K562 (cell line): Measurements from ENCODE around the gene KIF3A. TPM values are rescaled to one million over a fixed set of nuclear protein-coding genes. Genes with fewer than 3 reads are reported as not detected.

Source experiments
- ATAC-seq: fragments of 200-7000 bp; cut with Tn5 transposase; 3 replicates; pipeline ENCODE4 v1.9.1; 2020; ENCODE audit warnings: moderate library complexity
- BruUV-seq: library from RNA; stranded (reverse); fragments of 400-500 nt; replicated peaks from 2 replicates; lab custom pipeline; 2021; lab: Mats Ljungman, UMichigan
- CTCF ChIA-PET: fragments of 300-600 bp; formaldehyde crosslinking; extraction: SDS; loops from one replicate; lab custom pipeline; 2021; ENCODE audit warnings: low intra/inter-chr PET ratio; lab: Yijun Ruan, JAX
- POLR2A ChIA-PET: fragments of 300-600, 350-650 bp; sonication (Branson Sonifier 250); formaldehyde crosslinking; extraction: SDS; loops from one replicate; lab custom pipeline; 2021; ENCODE audit warnings: antibody characterized with exemption, inconsistent platforms; lab: Yijun Ruan, JAX
- DNase-seq, 4 experiments: peaks; one replicate each; pipeline versions ENCODE4 v3.0.0 to v3.0.0-alpha.2; 2011 to 2018; ENCODE audit warnings: low spot score in 3 of 4, mixed read lengths in 3 of 4; ENCODE audit errors: extremely low read depth in 1 of 4
- FAIRE-seq: peaks from 2 replicates; lab custom pipeline; 2011; peaks lifted over from hg19 to GRCh38; lab: Jason Lieb, UNC
- H2AFZ ChIP-seq: 2 replicates; pipeline ENCODE4 v1.6.0; 2011; ENCODE audit warnings: low read depth, low read length, control low read depth, inconsistent platforms
- H3K27ac ChIP-seq: fragments of 200-600 bp; 3 replicates; pipeline ENCODE4 v1.8.0; 2011; ENCODE audit warnings: low read depth, mild to moderate bottlenecking, control low read depth, inconsistent platforms, low read length, moderate library complexity, mixed read lengths; ENCODE audit errors: extremely low read depth
- H3K27me3 ChIP-seq, 2 experiments: fragments of 300-600 bp in 1 of 2; 2 replicates in 1 of 2; 3 replicates in 1 of 2; pipeline versions ENCODE4 v1.6.0 to v1.8.0; 2011; ENCODE audit warnings: inconsistent platforms in 2 of 2, low read length in 2 of 2, mild to moderate bottlenecking in 1 of 2, mixed read lengths in 1 of 2, moderate library complexity in 1 of 2; ENCODE audit not compliant: control insufficient read depth in 2 of 2, insufficient read depth in 2 of 2
- H3K36me3 ChIP-seq: fragments of 300-600 bp; 3 replicates; pipeline ENCODE4 v1.8.0; 2011; ENCODE audit warnings: mild to moderate bottlenecking, low read length, inconsistent platforms; ENCODE audit not compliant: control insufficient read depth, insufficient read depth
- H3K4me1 ChIP-seq, 2 experiments: fragments of 200-600 bp in 1 of 2; replicated peaks in 1 of 2; 2 replicates in 1 of 2; 3 replicates in 1 of 2; pipeline versions ENCODE4 v1.5.1 to v1.8.0; 2011; ENCODE audit warnings: inconsistent platforms in 2 of 2, low read length in 2 of 2, mild to moderate bottlenecking in 1 of 2, mixed read lengths in 1 of 2, moderate library complexity in 1 of 2; ENCODE audit not compliant: control insufficient read depth in 2 of 2, insufficient read depth in 2 of 2
- H3K4me2 ChIP-seq: 2 replicates; pipeline ENCODE4 v1.6.1; 2011; ENCODE audit warnings: low read length, control low read depth, inconsistent platforms, mixed read lengths; ENCODE audit not compliant: insufficient read depth
- H3K4me3 ChIP-seq: fragments of 200-600 bp; sonication (generic), shearing (Covaris generic); 2 replicates; pipeline ENCODE4 v1.5.1; 2016; ENCODE audit warnings: control low read depth, inconsistent platforms
- H3K79me2 ChIP-seq: fragments of 200-600 bp; 3 replicates; pipeline ENCODE4 v1.8.0; 2011; ENCODE audit warnings: low read length, inconsistent platforms; ENCODE audit not compliant: control insufficient read depth, insufficient read depth
- H3K9ac ChIP-seq, 2 experiments: 2 replicates each; pipeline versions ENCODE4 v1.6.0 to v1.6.1; 2011; ENCODE audit warnings: low read depth in 2 of 2, low read length in 2 of 2, control low read depth in 1 of 2, inconsistent platforms in 1 of 2, mild to moderate bottlenecking in 1 of 2, mixed read lengths in 1 of 2; ENCODE audit not compliant: insufficient read depth in 1 of 2
- H3K9me1 ChIP-seq: one replicate; pipeline ENCODE4 v1.6.0; 2011; ENCODE audit warnings: inconsistent platforms, mild to moderate bottlenecking, low read length, moderate library complexity; ENCODE audit not compliant: control insufficient read depth, insufficient read depth
- H3K9me3 ChIP-seq: replicated peaks from 2 replicates; pipeline ENCODE4 v1.5.1; 2011; ENCODE audit warnings: low read depth, low read length, inconsistent platforms; ENCODE audit not compliant: control insufficient read depth, insufficient read depth
- H4K20me1 ChIP-seq: replicated peaks from 2 replicates; pipeline ENCODE4 v1.6.1; 2011; ENCODE audit warnings: low read length, inconsistent platforms, mixed read lengths; ENCODE audit not compliant: control insufficient read depth, insufficient read depth
- ARID4B ChIP-seq: sonication (generic); formaldehyde crosslinking; IDR thresholded peaks from 2 replicates; pipeline ENCODE4 v1.8.0; 2022; ENCODE audit warnings: mild to moderate bottlenecking, missing genetic modification reagents
- CCNT2 ChIP-seq: IDR thresholded peaks from 2 replicates; pipeline ENCODE4 v1.6.1; 2011; ENCODE audit warnings: borderline replicate concordance, low read depth, mild to moderate bottlenecking, moderate library complexity, mixed read lengths, low read length; ENCODE audit not compliant: insufficient read length; ENCODE audit errors: extremely low read depth
- DMBX1 ChIP-seq: fragments of 250-450 bp; sonication (Bioruptor Pico); IDR thresholded peaks from 2 replicates; pipeline ENCODE4 v1.8.0; 2022; ENCODE audit warnings: inconsistent platforms, mild to moderate bottlenecking, moderate library complexity, borderline replicate concordance
- FOXO4 ChIP-seq: fragments of 450-650 bp; formaldehyde crosslinking; IDR thresholded peaks from 2 replicates; pipeline ENCODE4 v1.4.0; 2020; ENCODE audit warnings: mild to moderate bottlenecking, moderate library complexity
- GABPB1 ChIP-seq: sonication (generic); formaldehyde crosslinking; IDR thresholded peaks from 2 replicates; pipeline ENCODE4 v1.8.0; 2022; ENCODE audit warnings: mild to moderate bottlenecking, missing genetic modification reagents
- HDAC1 ChIP-seq, 2 experiments: fragments of 450-650 bp; IDR thresholded peaks; 2 replicates each; pipeline ENCODE4 v1.6.1; 2016 to 2017; ENCODE audit warnings: inconsistent platforms in 1 of 2, mild to moderate bottlenecking in 1 of 2, moderate library complexity in 1 of 2
- HDGF ChIP-seq: fragments of 450-650 bp; IDR thresholded peaks from 2 replicates; pipeline ENCODE4 v1.6.1; 2016
- LCOR ChIP-seq: sonication (generic); formaldehyde crosslinking; IDR thresholded peaks from 2 replicates; pipeline ENCODE4 v1.8.0; 2022; ENCODE audit warnings: mild to moderate bottlenecking, missing genetic modification reagents
- MEF2D ChIP-seq: conservative IDR thresholded peaks from 2 replicates; pipeline ENCODE4 v1.6.1; 2016; ENCODE audit warnings: low read depth, missing genetic modification characterization, missing compliant biosample characterization
- SIN3B ChIP-seq: fragments of 450-650 bp; IDR thresholded peaks from 2 replicates; pipeline ENCODE4 v1.6.1; 2017; ENCODE audit warnings: low read depth, mild to moderate bottlenecking, moderate library complexity
- SUPT5H ChIP-seq: fragments of 450-650 bp; IDR thresholded peaks from 2 replicates; pipeline ENCODE4 v1.6.1; 2016
- ZFP30 ChIP-seq: fragments of 250-450 bp; sonication (Bioruptor Pico); IDR thresholded peaks from 2 replicates; pipeline ENCODE4 v1.8.0; 2022; ENCODE audit warnings: moderate library complexity, mild to moderate bottlenecking, inconsistent platforms, borderline replicate concordance
- WGBS: fragments of 100-300 bp; shearing (Covaris generic); methylation state at CpG from one replicate; pipeline ENCODE4 v1.1.6; 2016; ENCODE audit warnings: low coverage, mixed read lengths; ENCODE audit not compliant: insufficient coverage; ENCODE audit errors: missing lambda C conversion rate; 5-methylcytosine and 5-hydroxymethylcytosine counted together
- in situ Hi-C: fragments of 300-500 bp; cut with MboI; formaldehyde crosslinking; loops from 4 replicates; pipeline ENCODE4 v1.15.0; 2018; ENCODE audit warnings: inconsistent platforms, mixed read lengths
- intact Hi-C: fragments of 100-400 bp; cut with micrococcal nuclease; formaldehyde crosslinking; loops from 2 replicates; pipeline ENCODE4 v1.14.2; 2022
- polyA plus RNA-seq, 8 experiments: library from polyadenylated mRNA; depleted of rRNA in 4 of 8; stranded (reverse) in 5 of 8; unstranded in 3 of 8; fragments of >200 nt; fragmentation: Nextera tagmentation in 2 of 8; fragmentation: Illumina TruSeq in 1 of 8; extraction: Ambion mirVana in 2 of 8; extraction: Trizol in 1 of 8; gene quantifications; 2 replicates each; pipeline versions ENCODE4 v1.2.1 to v1.2.3, GENCODE V29; 2011 to 2014; ENCODE audit warnings: inconsistent platforms in 1 of 8, missing spikeins in 1 of 8
- total RNA-seq, 7 experiments: library from RNA; depleted of rRNA in 6 of 7; stranded (reverse); fragments of >200 nt in 6 of 7; fragmentation: Illumina TruSeq in 2 of 7; extraction: Trizol in 2 of 7; gene quantifications; 2 replicates each; pipeline versions ENCODE4 v1.2.1 to v1.2.3, GENCODE V29; 2011 to 2021; ENCODE audit warnings: low replicate concordance in 1 of 7

Gene KIF3A
- total and polyA plus RNA-seq, 9 of the 15 experiments (the other 6 are each of a cell fraction or from before 2014, with no cell fraction given) = 1.5 to 7.8 (median 6.0) TPM

DNA sequence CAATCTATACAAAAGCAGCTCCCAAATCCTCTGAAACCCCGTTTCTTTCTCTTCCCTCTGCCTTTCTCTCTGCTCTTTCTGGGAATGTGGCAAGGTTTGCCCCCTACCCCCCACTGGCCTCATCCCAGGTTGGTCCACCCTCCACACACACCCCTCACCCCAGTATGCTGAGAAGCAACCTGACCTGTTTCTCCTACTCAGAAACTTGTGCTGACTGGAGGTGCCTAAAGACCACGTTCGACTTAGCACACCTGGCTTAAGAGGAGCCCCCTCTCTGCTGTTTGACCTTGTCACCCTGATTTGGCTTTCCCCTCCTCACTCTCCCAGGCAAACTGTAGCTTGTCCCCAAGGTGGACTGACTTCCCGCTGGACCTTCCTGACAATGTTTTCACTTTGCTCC is 40.8 kb upstream of the KIF3A start:
- H3K9me3 ChIP-seq = no peaks in the 10 kb centered on the region
- in situ Hi-C loops (no loop called here), intact Hi-C loops (loop anchor here (2.0 kb wide), 1 partner anchor 43 kb away; no protein-coding TSS in a partner anchor)
- ChIA-PET CTCF (no interaction called here), POLR2A (interaction anchor here (0.5 to 2.9 kb wide), 9 partner anchors 10 to 486 kb away, joined by 3 to 10 read pairs (median 4); partner anchors contain the start of gene RAD50)
- FAIRE-seq (peak; percentile 35), ATAC-seq (no peak), DNase-seq (peak in 1 of 4 experiments; percentile 25)
- peak overlapping the region; percentile 79 for H3K27ac ChIP-seq
- TF ChIP-seq ARID4B (CRISPR knock-in tag) (peak; percentile 28; the same call in 1 of the 2 replicates), SIN3B (no peak), DMBX1 (CRISPR knock-in tag) (0 out of 2 replicates have a peak, but pooled peaks have one; percentile 3), GABPB1 (0 out of 2 replicates have a peak, but pooled peaks have one; percentile 1), MEF2D (tag) (0 out of 2 replicates have a peak, but pooled peaks have one; percentile 34), ZFP30 (CRISPR knock-in tag) (no peak), FOXO4 (no peak), LCOR (CRISPR knock-in tag) (0 out of 2 replicates have a peak, but pooled peaks have one; percentile 18), HDAC1 (IDR thresholded peaks at IDR 0.05) (0 out of 4 replicates have a peak, but pooled peaks of 1 of the 2 experiments have one; percentile 17), HDGF (0 out of 2 replicates have a peak, but pooled peaks have one; percentile 66), CCNT2 (no peak), SUPT5H (0 out of 2 replicates have a peak, but pooled peaks have one; percentile 4)
- H4K20me1 ChIP-seq = no peaks in the 10 kb centered on the region; the same call in 1 of the 2 replicates
- peaks cover 15% of the 10 kb centered on the region; the same call in 1 of the 3 replicates for H3K36me3 ChIP-seq
- no TSS peak for BruUV-seq
- peak overlapping the region; percentile 81 to 95; a peak in 3 of 4 replicates for H3K9ac ChIP-seq
- H3K79me2 ChIP-seq = peaks cover 53% of the 10 kb centered on the region
- peak overlapping the region; percentile 93 for H2AFZ ChIP-seq
- H3K27me3 ChIP-seq = no peaks in the 10 kb centered on the region
- no peaks in the 10 kb centered on the region for H3K9me1 ChIP-seq
- peak overlapping the region; percentile 58; the same call in 1 of the 2 replicates for H3K4me3 ChIP-seq
- peak overlapping the region; percentile 84 for H3K4me2 ChIP-seq
- WGBS = 16% methylated on average over 3 of the region's 4 CpGs
- H3K4me1 ChIP-seq = peaks cover 46 to 59% of the 10 kb centered on the region in 2 experiments
